Gastrocnemius medialis (tissue), 4 donors: ENCODE results near the gene CEP170B. TPM values are rescaled to one million over a fixed set of nuclear protein-coding genes. Genes with fewer than 3 reads are reported as not detected.

Experiments used
- ATAC-seq, 2 donors: fragments of 150-250 bp; one replicate each; pipeline ENCODE4 v1.9.1; 2016
- DNase-seq, 2 donors: peaks; one replicate each; pipeline ENCODE4 v3.0.0-alpha.2; 2019
- H3K27ac ChIP-seq, 4 donors: fragments of 200-600 bp; sonication (generic); 1 replicate in 1 of 4; 2 replicates in 3 of 4; pipeline ENCODE4 v1.5.1; 2016 to 2018; ENCODE audit warnings: mild to moderate bottlenecking in 2 of 4, moderate library complexity in 1 of 4
- H3K27me3 ChIP-seq, 3 donors: fragments of 200-600 bp; sonication (generic) in 2 of 3; 1 replicate in 1 of 3; 2 replicates in 2 of 3; pipeline versions ENCODE4 v1.5.1 to v1.6.0; 2016 to 2019; ENCODE audit warnings: mild to moderate bottlenecking in 1 of 3, moderate library complexity in 1 of 3
- H3K36me3 ChIP-seq, 2 donors: fragments of 200-600 bp; sonication (generic) in 1 of 2; one replicate each; pipeline ENCODE4 v1.5.1; 2017 to 2018
- H3K4me1 ChIP-seq, 2 donors: fragments of 200-600 bp; sonication (generic) in 1 of 2; one replicate each; pipeline ENCODE4 v1.5.1; 2016 to 2017; ENCODE audit warnings: mild to moderate bottlenecking in 2 of 2
- H3K4me3 ChIP-seq, 4 donors: fragments of 200-600 bp; sonication (generic) in 3 of 4; 1 replicate in 1 of 4; 2 replicates in 3 of 4; pipeline ENCODE4 v1.5.1; 2016 to 2019; ENCODE audit warnings: mild to moderate bottlenecking in 2 of 4
- H3K9me3 ChIP-seq, 3 donors: fragments of 200-600 bp; sonication (generic) in 2 of 3; 1 replicate in 1 of 3; 2 replicates in 2 of 3; pipeline ENCODE4 v1.5.1; 2016 to 2019
- CTCF ChIP-seq, 5 experiments: fragments of 450-650 bp in 3 of 5; fragments of 200-600 bp in 2 of 5; sonication (generic) in 2 of 5; IDR thresholded peaks in 4 of 5; conservative IDR thresholded peaks in 1 of 5; 1 replicate in 4 of 5; 2 replicates in 1 of 5; pipeline ENCODE4 v1.5.1; 2016 to 2019; ENCODE audit warnings: antibody characterized with exemption in 5 of 5, mild to moderate bottlenecking in 3 of 5, moderate library complexity in 3 of 5
- POLR2A ChIP-seq, 2 donors: fragments of 450-650 bp; IDR thresholded peaks; one replicate each; pipeline ENCODE4 v1.6.1; 2017; ENCODE audit warnings: antibody characterized with exemption in 2 of 2, mild to moderate bottlenecking in 2 of 2, moderate library complexity in 2 of 2
- in situ Hi-C, 4 donors: fragments of 200-750 bp; cut with MboI; loops; one replicate each; pipeline versions ENCODE4 v1.15.0 to v1.8.0; 2017; ENCODE audit warnings: low sequenced_read_pairs in 4 of 4
- intact Hi-C: fragments of 100-400 bp; cut with DNase I; formaldehyde crosslinking; loops from one replicate; pipeline ENCODE4 v1.15.1; 2023; ENCODE audit warnings: low total_unique reads
- total RNA-seq, 4 donors: library from RNA; depleted of rRNA; stranded (reverse); fragments of >200 nt; gene quantifications; one replicate each; pipeline versions ENCODE4 v1.1.0 to v1.2.3, GENCODE V29; 2016

CEP170B gene
- total RNA-seq, 4 donors from 2014 or later = 4.5 to 13.0 (median 7.1) TPM

GRCh38 chr14:104926619-104927431, 61.8 kb downstream of the CEP170B start:
- Histone ChIP-seq H3K36me3 (no peaks in the 10 kb centered on the region), H3K4me1 (no peaks in the 10 kb centered on the region), H3K27ac (no peak overlapping the region), H3K9me3 (no peaks in the 10 kb centered on the region), H3K4me3 (no peak overlapping the region), H3K27me3 (peaks cover 0 to 3% (median 0%) of the 10 kb centered on the region in 3 donors)
- DNase-seq (no peak), ATAC-seq (no peak)
- in situ Hi-C loops = no loop called here
- intact Hi-C loops = no loop called here
- TF ChIP-seq CTCF (IDR thresholded peaks at IDR 0.05 in 4 of 5, conservative IDR thresholded peaks at IDR 0.05 in 1 of 5) (no peak), POLR2A (IDR thresholded peaks at IDR 0.05) (no peak)

- TF ChIP-seq POLR2A (IDR thresholded peaks at IDR 0.05) (no peak), CTCF (IDR thresholded peaks at IDR 0.05 in 4 of 5, conservative IDR thresholded peaks at IDR 0.05 in 1 of 5) (no peak)
- in situ Hi-C loops = no loop called here
- Histone ChIP-seq H3K36me3 (no peaks in the 10 kb centered on the region), H3K27me3 (peaks cover 0 to 9% (median 0%) of the 10 kb centered on the region in 3 donors), H3K27ac (no peak overlapping the region), H3K9me3 (no peaks in the 10 kb centered on the region), H3K4me3 (no peak overlapping the region), H3K4me1 (peaks cover 0 to under 1% of the 10 kb centered on the region in 2 donors)
- no peak for ATAC-seq
- no peak for DNase-seq
- intact Hi-C loops = no loop called here
Observed at GRCh38 chr14:104927432-104927816, 62.4 kb downstream of the CEP170B start.

GRCh38 chr14:104927901-104928300, 62.8 kb downstream of the CEP170B start:
- Histone ChIP-seq H3K4me3 (no peak overlapping the region), H3K27me3 (peaks cover 0 to 14% (median 1%) of the 10 kb centered on the region in 3 donors), H3K4me1 (peaks cover 0 to 5% of the 10 kb centered on the region in 2 donors), H3K27ac (no peak overlapping the region), H3K36me3 (no peaks in the 10 kb centered on the region), H3K9me3 (no peaks in the 10 kb centered on the region)
- DNase-seq = no peak
- in situ Hi-C loops (no loop called here), intact Hi-C loops (no loop called here)
- ATAC-seq = no peak
- no peak for TF ChIP-seq CTCF (IDR thresholded peaks at IDR 0.05 in 4 of 5, conservative IDR thresholded peaks at IDR 0.05 in 1 of 5)
- no peak for TF ChIP-seq POLR2A (IDR thresholded peaks at IDR 0.05)

- intact Hi-C loops (no loop called here), in situ Hi-C loops (no loop called here)
- H3K4me3 ChIP-seq = no peak overlapping the region
- H3K4me1 ChIP-seq = peaks cover 0 to 7% of the 10 kb centered on the region in 2 donors
- no peaks in the 10 kb centered on the region for H3K36me3 ChIP-seq
- peaks cover 0 to 14% (median 4%) of the 10 kb centered on the region in 3 donors for H3K27me3 ChIP-seq
- ATAC-seq (no peak), DNase-seq (no peak)
- TF ChIP-seq POLR2A (IDR thresholded peaks at IDR 0.05) (no peak), CTCF (IDR thresholded peaks at IDR 0.05 in 4 of 5, conservative IDR thresholded peaks at IDR 0.05 in 1 of 5) (no peak)
- H3K9me3 ChIP-seq = no peaks in the 10 kb centered on the region
- H3K27ac ChIP-seq = no peak overlapping the region
Observed at GRCh38 chr14:104928391-104929133, 63.5 kb downstream of the CEP170B start.
